Body of pancreas (tissue), 4 donors: ENCODE results near the gene ZNF74. TPM values are rescaled to one million over a fixed set of nuclear protein-coding genes. Genes with fewer than 3 reads are reported as not detected.

Experiments used
- ATAC-seq: fragments of 150-250 bp; one replicate; pipeline ENCODE4 v1.9.1; 2016
- DNase-seq, 4 donors: peaks; one replicate each; pipeline ENCODE4 v3.0.0-alpha.2; 2019
- H3K27ac ChIP-seq, 4 donors: fragments of 200-600 bp; sonication (generic); 1 replicate in 3 of 4; 2 replicates in 1 of 4; pipeline versions ENCODE4 v1.5.1 to v1.6.1; 2016 to 2019; ENCODE audit warnings: mild to moderate bottlenecking in 1 of 4, mixed read lengths in 1 of 4, moderate library complexity in 1 of 4
- H3K27me3 ChIP-seq, 2 donors: fragments of 200-600 bp; sonication (generic); one replicate each; pipeline ENCODE4 v1.6.0; 2016; ENCODE audit warnings: mild to moderate bottlenecking in 1 of 2
- H3K36me3 ChIP-seq, 2 donors: fragments of 200-600 bp; sonication (generic); replicated peaks in 1 of 2; 2 replicates each; pipeline ENCODE4 v1.5.1; 2016; ENCODE audit warnings: low read depth in 2 of 2; ENCODE audit not compliant: insufficient read depth in 1 of 2
- H3K4me1 ChIP-seq: fragments of 200-600 bp; sonication (generic); one replicate; pipeline ENCODE4 v1.6.0; 2016
- H3K4me3 ChIP-seq, 2 donors: fragments of 200-600 bp; sonication (generic); 1 replicate in 1 of 2; 2 replicates in 1 of 2; pipeline ENCODE4 v1.5.1; 2016 to 2019
- H3K9me3 ChIP-seq, 3 donors: fragments of 200-600 bp; sonication (generic); 1 replicate in 2 of 3; 2 replicates in 1 of 3; pipeline ENCODE4 v1.5.1; 2016
- POLR2A ChIP-seq, 3 donors: fragments of 450-650 bp; IDR thresholded peaks; one replicate each; pipeline ENCODE4 v1.6.1; 2016; ENCODE audit warnings: antibody characterized with exemption in 3 of 3, mild to moderate bottlenecking in 2 of 3
- WGBS, 2 donors: methylation state at CpG; one replicate each; pipeline ENCODE4 v1.1.5; 2017; 5-methylcytosine and 5-hydroxymethylcytosine counted together
- intact Hi-C: fragments of 100-400 bp; cut with DNase I; formaldehyde crosslinking; loops from one replicate; pipeline ENCODE4 v1.15.1; 2023
- total RNA-seq, 2 donors: library from RNA; depleted of rRNA; stranded (reverse); fragments of >200 nt; gene quantifications; one replicate each; pipeline ENCODE4 v1.1.0, GENCODE V29; 2016
- TF ChIP-seq, protein P1 (sequence below), 7 experiments: fragments of 450-650 bp in 4 of 7; fragments of 200-600 bp in 3 of 7; sonication (generic) in 3 of 7; IDR thresholded peaks; one replicate each; pipeline ENCODE4 v1.5.1; 2016 to 2019; ENCODE audit warnings: antibody characterized with exemption in 7 of 7

Gene ZNF74
- total RNA-seq, 2 donors from 2014 or later, result 7.3 to 10.4 TPM

DNA sequence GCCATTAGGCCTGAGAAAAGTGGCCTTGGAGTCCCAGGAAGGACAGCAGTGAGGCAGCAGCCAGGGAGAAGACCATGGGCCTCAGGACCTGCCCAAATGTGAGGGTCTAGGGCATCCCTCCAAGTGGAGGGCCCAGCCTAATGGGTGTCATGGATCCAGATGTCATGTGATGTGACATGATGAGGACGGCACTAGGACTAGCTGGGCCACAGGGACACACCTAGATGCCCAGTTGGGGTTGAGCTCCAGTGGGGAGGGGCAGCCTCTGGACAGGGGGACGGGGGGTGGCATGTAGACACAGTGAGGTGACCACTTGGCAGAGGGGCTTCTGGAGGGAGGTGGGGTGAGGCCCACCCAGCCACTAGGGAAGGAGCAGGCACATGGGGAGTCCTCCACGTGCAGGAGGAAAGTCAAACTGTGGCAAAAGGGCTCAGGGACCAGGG, 38.3 kb downstream of the ZNF74 start:
- TF ChIP-seq, protein P1, sequence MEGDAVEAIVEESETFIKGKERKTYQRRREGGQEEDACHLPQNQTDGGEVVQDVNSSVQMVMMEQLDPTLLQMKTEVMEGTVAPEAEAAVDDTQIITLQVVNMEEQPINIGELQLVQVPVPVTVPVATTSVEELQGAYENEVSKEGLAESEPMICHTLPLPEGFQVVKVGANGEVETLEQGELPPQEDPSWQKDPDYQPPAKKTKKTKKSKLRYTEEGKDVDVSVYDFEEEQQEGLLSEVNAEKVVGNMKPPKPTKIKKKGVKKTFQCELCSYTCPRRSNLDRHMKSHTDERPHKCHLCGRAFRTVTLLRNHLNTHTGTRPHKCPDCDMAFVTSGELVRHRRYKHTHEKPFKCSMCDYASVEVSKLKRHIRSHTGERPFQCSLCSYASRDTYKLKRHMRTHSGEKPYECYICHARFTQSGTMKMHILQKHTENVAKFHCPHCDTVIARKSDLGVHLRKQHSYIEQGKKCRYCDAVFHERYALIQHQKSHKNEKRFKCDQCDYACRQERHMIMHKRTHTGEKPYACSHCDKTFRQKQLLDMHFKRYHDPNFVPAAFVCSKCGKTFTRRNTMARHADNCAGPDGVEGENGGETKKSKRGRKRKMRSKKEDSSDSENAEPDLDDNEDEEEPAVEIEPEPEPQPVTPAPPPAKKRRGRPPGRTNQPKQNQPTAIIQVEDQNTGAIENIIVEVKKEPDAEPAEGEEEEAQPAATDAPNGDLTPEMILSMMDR (IDR thresholded peaks at IDR 0.05), result no peak
- TF ChIP-seq POLR2A (IDR thresholded peaks at IDR 0.05), result no peak
- no peak overlapping the region for H3K27ac ChIP-seq
- ATAC-seq (no peak), DNase-seq (no peak)
- peaks cover 40% of the 10 kb centered on the region for H3K4me1 ChIP-seq
- peaks cover 0 to 26% of the 10 kb centered on the region in 2 donors for H3K27me3 ChIP-seq
- no peak overlapping the region for H3K4me3 ChIP-seq
- H3K9me3 ChIP-seq, result no peaks in the 10 kb centered on the region
- intact Hi-C loops, result no loop called here
- WGBS, 2 donors, result 78 to 84% methylated on average over 3 of the region's 3 CpGs
- H3K36me3 ChIP-seq, result no peaks in the 10 kb centered on the region

DNA sequence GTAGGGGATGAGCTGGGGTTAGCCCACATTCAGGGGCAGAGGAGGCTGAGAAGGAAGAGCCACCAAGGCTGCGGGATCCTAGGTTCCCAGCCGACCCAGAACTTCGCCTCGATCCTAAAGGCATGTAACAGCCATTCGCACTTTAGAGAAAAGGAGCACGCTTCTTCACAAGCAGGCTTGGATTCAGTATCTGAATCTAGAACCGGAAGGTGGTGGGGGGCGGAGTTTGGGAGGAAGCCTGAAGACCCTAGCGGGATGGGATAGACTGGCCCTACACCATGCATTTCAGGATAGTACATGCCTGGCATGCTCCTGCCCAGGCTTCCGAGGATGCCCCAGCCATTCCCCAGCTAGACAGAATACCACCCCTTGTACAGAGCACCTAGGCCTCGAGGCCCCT, 39.2 kb downstream of the ZNF74 start:
- DNase-seq (no peak), ATAC-seq (no peak)
- H3K27ac ChIP-seq, result no peak overlapping the region
- no peak overlapping the region for H3K4me3 ChIP-seq
- H3K4me1 ChIP-seq, result peaks cover 48% of the 10 kb centered on the region
- no peaks in the 10 kb centered on the region for H3K36me3 ChIP-seq
- H3K9me3 ChIP-seq, result no peaks in the 10 kb centered on the region
- TF ChIP-seq, protein P1 (IDR thresholded peaks at IDR 0.05), result no peak
- intact Hi-C loops, result no loop called here
- 97 to 98% methylated on average over 6 to 11 of the region's 11 CpGs for WGBS, 2 donors
- H3K27me3 ChIP-seq, result peaks cover 0 to 25% of the 10 kb centered on the region in 2 donors

DNA sequence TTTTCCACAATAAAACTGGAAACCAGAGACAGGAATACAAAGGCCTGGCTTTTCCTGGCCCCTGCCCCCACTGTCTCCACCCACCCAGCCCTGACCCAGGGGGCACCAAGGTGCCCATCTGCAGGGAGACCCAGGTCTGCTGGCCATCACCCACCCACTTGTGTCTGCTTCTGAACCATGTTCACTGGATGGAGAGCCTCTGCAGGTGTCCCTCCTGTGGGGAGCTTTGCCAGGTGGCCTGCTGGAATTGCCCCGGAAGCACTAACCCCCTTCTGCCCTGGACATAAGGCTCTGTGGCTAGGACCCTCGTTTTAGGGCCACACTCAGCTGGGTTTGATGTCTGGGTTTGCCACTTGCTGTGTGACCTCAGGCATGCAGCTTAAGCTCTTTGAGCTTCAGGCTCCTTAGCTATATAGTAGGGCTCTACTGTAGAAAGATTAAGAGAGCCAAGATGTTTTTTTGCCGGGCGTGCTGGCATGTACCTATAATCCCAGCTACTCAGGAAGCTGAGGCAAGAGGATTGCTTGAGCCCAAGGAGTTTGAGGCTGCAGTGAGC, 39.8 kb downstream of the ZNF74 start:
- peaks cover 50% of the 10 kb centered on the region for H3K4me1 ChIP-seq
- DNase-seq (no peak), ATAC-seq (no peak)
- no peaks in the 10 kb centered on the region for H3K9me3 ChIP-seq
- no peak overlapping the region for H3K4me3 ChIP-seq
- H3K36me3 ChIP-seq, result no peaks in the 10 kb centered on the region
- intact Hi-C loops, result no loop called here
- WGBS, 2 donors, result 64 to 80% methylated on average over 3 to 4 of the region's 4 CpGs
- TF ChIP-seq POLR2A (IDR thresholded peaks at IDR 0.05), result no peak
- TF ChIP-seq, protein P1 (IDR thresholded peaks at IDR 0.05), result no peak
- peaks cover 0 to 25% of the 10 kb centered on the region in 2 donors for H3K27me3 ChIP-seq
- H3K27ac ChIP-seq, result no peak overlapping the region

DNA sequence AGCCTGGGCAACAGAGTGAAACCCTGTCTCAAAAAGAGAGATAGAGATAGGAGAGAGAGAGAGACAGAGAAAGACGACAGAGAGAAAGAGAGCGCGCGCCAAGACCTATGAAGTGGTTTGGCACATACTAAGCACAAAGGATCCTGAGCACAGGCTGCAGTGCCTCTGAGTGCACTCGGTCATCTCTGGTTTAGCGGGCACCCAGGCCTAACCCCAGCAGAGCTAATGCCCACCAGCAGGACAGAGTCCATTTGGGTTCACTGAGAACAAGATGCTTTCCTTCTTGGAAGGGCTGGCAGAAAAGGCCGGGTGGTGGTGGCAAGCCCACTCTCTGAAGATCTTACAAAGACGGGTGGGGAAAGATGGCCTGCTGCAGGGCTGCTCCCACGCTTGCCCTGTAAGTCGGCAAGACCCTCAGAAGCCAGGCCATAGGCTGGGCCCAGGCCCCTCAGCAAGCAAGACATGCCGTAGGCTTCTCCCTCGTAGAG, 40.4 kb downstream of the ZNF74 start:
- intact Hi-C loops, result no loop called here
- ATAC-seq (no peak), DNase-seq (no peak)
- 89 to 92% methylated on average over 9 to 12 of the region's 12 CpGs for WGBS, 2 donors
- TF ChIP-seq POLR2A (IDR thresholded peaks at IDR 0.05), result no peak
- TF ChIP-seq, protein P1 (IDR thresholded peaks at IDR 0.05), result no peak
- H3K36me3 ChIP-seq, result no peaks in the 10 kb centered on the region
- peaks cover 0 to 25% of the 10 kb centered on the region in 2 donors for H3K27me3 ChIP-seq
- no peak overlapping the region for H3K4me3 ChIP-seq
- peaks cover 50% of the 10 kb centered on the region for H3K4me1 ChIP-seq
- H3K9me3 ChIP-seq, result no peaks in the 10 kb centered on the region
- H3K27ac ChIP-seq, result no peak overlapping the region

DNA sequence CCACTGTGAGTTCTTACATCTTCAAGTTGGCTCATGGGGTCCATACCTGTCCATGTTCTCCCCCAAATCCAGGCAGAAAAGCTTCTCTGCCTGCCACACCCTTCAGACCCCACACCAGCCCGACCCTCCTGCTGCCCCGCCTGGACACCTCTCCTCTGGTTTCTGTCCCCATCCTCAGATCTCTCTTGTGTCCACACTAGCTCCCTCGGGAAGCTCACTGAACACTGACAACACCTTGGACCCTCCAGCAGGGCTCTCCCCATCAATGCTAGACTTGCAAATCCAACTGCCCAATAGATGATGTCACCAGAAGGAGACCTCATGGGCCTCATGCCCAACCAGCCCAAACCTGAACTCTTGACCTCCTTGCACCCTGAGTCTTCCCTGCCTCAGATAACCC, 40.8 kb downstream of the ZNF74 start:
- no peaks in the 10 kb centered on the region for H3K36me3 ChIP-seq
- TF ChIP-seq, protein P1 (IDR thresholded peaks at IDR 0.05), result no peak
- TF ChIP-seq POLR2A (IDR thresholded peaks at IDR 0.05), result no peak

More for the DNA sequence above, 40.8 kb downstream of the ZNF74 start:
- WGBS, 2 donors, result 93 to 100% methylated on average over 3 of the region's 3 CpGs
- Histone ChIP-seq H3K4me3 (no peak overlapping the region), H3K27ac (no peak overlapping the region), H3K4me1 (peaks cover 46% of the 10 kb centered on the region), H3K9me3 (no peaks in the 10 kb centered on the region), H3K27me3 (peaks cover 0 to 20% of the 10 kb centered on the region in 2 donors)
- ATAC-seq, result no peak
- DNase-seq, result no peak
- intact Hi-C loops, result no loop called here
